ENCODE data around the gene PIH1D2. TPM values are rescaled to one million over a fixed set of nuclear protein-coding genes. Genes with fewer than 3 reads are reported as not detected.

Gene PIH1D2
- total and polyA plus RNA-seq, 2 donors from 2014 or later, result 6.6 to 7.5 TPM

GRCh38 chr11:112118176-112118575, 44.4 kb upstream of the PIH1D2 start:
- H3K27ac ChIP-seq (ENCODE audit: low read depth in 2 of 2, low read length in 2 of 2), result no peak overlapping the region
- intact Hi-C loops (cut with DNase I), result no loop called here
- no peak for DNase-seq
- no peak overlapping the region for H3K4me3 ChIP-seq (ENCODE audit: low read length in 3 of 3)
- H3K36me3 ChIP-seq (ENCODE audit: control insufficient read depth in 2 of 3, insufficient read depth in 3 of 3, low read length in 3 of 3), result no peaks in the 10 kb centered on the region
- no peaks in the 10 kb centered on the region for H3K4me1 ChIP-seq (ENCODE audit: control insufficient read depth in 2 of 3, insufficient read depth in 2 of 3, low read depth in 1 of 3, low read length in 3 of 3)
- TF ChIP-seq CTCF (IDR thresholded peaks at IDR 0.05; ENCODE audit: borderline replicate concordance, extremely low read depth, insufficient read depth), result no peak
- H3K9ac ChIP-seq (ENCODE audit: low read length in 3 of 3), result no peak overlapping the region
- H3K9me3 ChIP-seq (ENCODE audit: control insufficient read depth in 2 of 3, insufficient read depth in 1 of 3, low read length in 3 of 3), result no peaks in the 10 kb centered on the region
- FAIRE-seq, result no peak
- H3K27me3 ChIP-seq (ENCODE audit: control insufficient read depth, insufficient read depth, low read length), result no peaks in the 10 kb centered on the region

GRCh38 chr11:112115386-112115785, 41.6 kb upstream of the PIH1D2 start:
- no peak for TF ChIP-seq CTCF (IDR thresholded peaks at IDR 0.05; ENCODE audit: borderline replicate concordance, extremely low read depth, insufficient read depth)
- DNase-seq (no peak), FAIRE-seq (no peak)
- Histone ChIP-seq H3K27me3 (ENCODE audit: control insufficient read depth, insufficient read depth, low read length) (no peaks in the 10 kb centered on the region), H3K27ac (ENCODE audit: low read depth in 2 of 2, low read length in 2 of 2) (no peak overlapping the region), H3K4me3 (ENCODE audit: low read length in 3 of 3) (no peak overlapping the region), H3K4me1 (ENCODE audit: control insufficient read depth in 2 of 3, insufficient read depth in 2 of 3, low read depth in 1 of 3, low read length in 3 of 3) (no peaks in the 10 kb centered on the region), H3K36me3 (ENCODE audit: control insufficient read depth in 2 of 3, insufficient read depth in 3 of 3, low read length in 3 of 3) (no peaks in the 10 kb centered on the region), H3K9ac (ENCODE audit: low read length in 3 of 3) (no peak overlapping the region), H3K9me3 (ENCODE audit: control insufficient read depth in 2 of 3, insufficient read depth in 1 of 3, low read length in 3 of 3) (no peaks in the 10 kb centered on the region)
- intact Hi-C loops (cut with DNase I), result no loop called here

GRCh38 chr11:112114460-112114859, 40.6 kb upstream of the PIH1D2 start:
- Histone ChIP-seq H3K36me3 (ENCODE audit: control insufficient read depth in 2 of 3, insufficient read depth in 3 of 3, low read length in 3 of 3) (no peaks in the 10 kb centered on the region), H3K4me3 (ENCODE audit: low read length in 3 of 3) (no peak overlapping the region), H3K9ac (ENCODE audit: low read length in 3 of 3) (no peak overlapping the region), H3K27ac (ENCODE audit: low read depth in 2 of 2, low read length in 2 of 2) (no peak overlapping the region), H3K27me3 (ENCODE audit: control insufficient read depth, insufficient read depth, low read length) (no peaks in the 10 kb centered on the region), H3K4me1 (ENCODE audit: control insufficient read depth in 2 of 3, insufficient read depth in 2 of 3, low read depth in 1 of 3, low read length in 3 of 3) (no peaks in the 10 kb centered on the region), H3K9me3 (ENCODE audit: control insufficient read depth in 2 of 3, insufficient read depth in 1 of 3, low read length in 3 of 3) (no peaks in the 10 kb centered on the region)
- no peak for TF ChIP-seq CTCF (IDR thresholded peaks at IDR 0.05; ENCODE audit: borderline replicate concordance, extremely low read depth, insufficient read depth)
- intact Hi-C loops (cut with DNase I), result no loop called here
- DNase-seq (no peak), FAIRE-seq (no peak)

All from kidney (tissue), 14 donors.